Heart right ventricle (tissue), 16 donors: ENCODE results near the gene RFK. TPM values are rescaled to one million over a fixed set of nuclear protein-coding genes. Genes with fewer than 3 reads are reported as not detected.
A peak's percentile ranks its signal among the peaks of the same experiment; 100 is the strongest.
"Not testable (repeated sequence)": the region's sequence is repeated elsewhere in the genome, so short reads cannot be mapped to it uniquely, and the experiment has no call there.

Experiments used
- ATAC-seq, 8 donors: fragments of 200-7000 bp; cut with Tn5 transposase; one replicate each; pipeline ENCODE4 v1.9.1; 2020; ENCODE audit warnings: mild to moderate bottlenecking in 8 of 8, moderate library complexity in 8 of 8, moderate number of reproducible peaks in 1 of 8
- DNase-seq, 2 donors: peaks; one replicate each; pipeline ENCODE4 v3.0.0-alpha.2; 2020
- H3K27ac ChIP-seq, 10 donors: fragments of 200-600 bp; sonication (generic) in 2 of 10; one replicate each; pipeline versions ENCODE4 v1.5.0 to v1.8.0; 2020 to 2022; ENCODE audit warnings: mild to moderate bottlenecking in 3 of 10
- H3K27me3 ChIP-seq, 7 donors: fragments of 200-600 bp; one replicate each; pipeline ENCODE4 v1.8.0; 2021 to 2022; ENCODE audit warnings: mild to moderate bottlenecking in 2 of 7
- H3K36me3 ChIP-seq, 9 donors: fragments of 200-600 bp; sonication (generic) in 1 of 9; one replicate each; pipeline versions ENCODE4 v1.5.0 to v1.8.0; 2020 to 2022; ENCODE audit warnings: mild to moderate bottlenecking in 2 of 9
- H3K4me1 ChIP-seq, 9 donors: fragments of 200-600 bp; sonication (generic) in 1 of 9; one replicate each; pipeline versions ENCODE4 v1.5.0 to v1.8.0; 2020 to 2022; ENCODE audit warnings: mild to moderate bottlenecking in 4 of 9
- H3K4me3 ChIP-seq, 10 donors: fragments of 200-600 bp; sonication (generic) in 2 of 10; one replicate each; pipeline versions ENCODE4 v1.5.0 to v1.8.0; 2020 to 2022; ENCODE audit warnings: mild to moderate bottlenecking in 7 of 10, moderate library complexity in 2 of 10
- H3K9me3 ChIP-seq, 11 donors: fragments of 200-600 bp in 10 of 11; sonication (generic) in 2 of 11; one replicate each; pipeline versions ENCODE4 v1.5.0 to v1.8.0; 2013 to 2022; ENCODE audit warnings: mild to moderate bottlenecking in 2 of 11, control low read depth in 1 of 11, moderate library complexity in 1 of 11
- CTCF ChIP-seq, 9 donors: fragments of 200-600 bp; sonication (generic) in 2 of 9; IDR thresholded peaks; one replicate each; pipeline versions ENCODE4 v1.5.0 to v1.8.0; 2021 to 2022; ENCODE audit warnings: antibody characterized with exemption in 9 of 9, mild to moderate bottlenecking in 5 of 9, moderate library complexity in 1 of 9
- WGBS, 2 donors: extraction: QIAGEN DNeasy Blood & Tissue Kit; methylation state at CpG; one replicate each; pipeline ENCODE4 v1.1.7; 2013; ENCODE audit warnings: inconsistent platforms in 1 of 2; 5-methylcytosine and 5-hydroxymethylcytosine counted together
- intact Hi-C, 10 donors: fragments of 100-400 bp; cut with DNase I; formaldehyde crosslinking; loops; one replicate each; pipeline versions ENCODE4 v1.11.1 to v1.14.2; 2022
- polyA plus RNA-seq, 2 donors: library from polyadenylated mRNA; stranded (reverse); fragments of 200-250 nt; gene quantifications; one replicate each; pipeline ENCODE4 v1.2.3, GENCODE V29; 2013
- total RNA-seq, 10 donors: library from RNA; stranded (reverse); fragmentation: NEBNext Ultra II Directional in 3 of 10; extraction: Animal tissue kit (Norgen Biotek cat#: 25700) in 3 of 10; gene quantifications; one replicate each; pipeline versions ENCODE4 v1.2.1 to v1.2.4, GENCODE V29; 2021 to 2023
- donor health status: Arrhythmogenic right ventricular cardiomyopathy.
- donor health status: ischemic (EF 13 %, LVEDD 7.1; RV severe dilation, severe dysfunction).
- donor health status: healthy with polysubstance abuse.
- donor health status: DM: no; HTN: yes; CAD: no.
- donor health status: DM: no; HTN: no; CAD: no.
- donor health status: ischemic (EF 25% LVEDD 6.9; RV normal size, moderate dysfunction).
- donor health status: ischemic (EF 25% LVEDD 5.7; RV mildly dilated, moderate dysfunction).
- donor health status: healthy.
- donor health status: DM: yes; HTN: yes; CAD: no.
- donor health status: Ischemic cardiomyopathy.
- donor health status: ischemic (EF 35%, LVEDD 5.7; RV mildly dilated, moderate dysfunction).
- donor health status: nonischemic (EF 11% LVEDD 7.7; RV severe dilation, severe dysfunction).
- donor health status: DM: yes; HTN: yes; CAD: no.
- donor health status: PGD.
- donor health status: ischemic (EF 29% LVEDD 5.4; RV normal size, mild dysfunction).
- donor health status: nonischemic (EF 23%, LVEDD 6.1; RV moderate dilation, normal function).

Gene RFK
- total and polyA plus RNA-seq, 12 donors: 7.1 to 33.6 (median 21.2) TPM

- H3K36me3 ChIP-seq: no peaks in the 10 kb centered on the region
- H3K4me1 ChIP-seq: peaks cover 0 to 18% (median 9%) of the 10 kb centered on the region in 9 donors
- WGBS, 2 donors: 25 to 48% methylated on average over 1 of the region's 1 CpG
- intact Hi-C loops: no loop called here
- H3K9me3 ChIP-seq: no peaks in the 10 kb centered on the region
- no peaks in the 10 kb centered on the region for H3K27me3 ChIP-seq
- DNase-seq (no peak), ATAC-seq (peak in 5 of 8 donors; percentile 64 to 92 (median 70))
- H3K4me3 ChIP-seq: no peak overlapping the region
- H3K27ac ChIP-seq: no peak overlapping the region
- no peak for TF ChIP-seq CTCF (IDR thresholded peaks at IDR 0.05)
Observed at GRCh38 chr9:76365028-76365427, 29.2 kb downstream of the RFK start.

- DNase-seq: no peak
- Histone ChIP-seq H3K9me3 (no peaks in the 10 kb centered on the region), H3K4me3 (no peak overlapping the region), H3K27ac (no peak overlapping the region), H3K4me1 (peaks cover 0 to 12% (median 0%) of the 10 kb centered on the region in 9 donors), H3K27me3 (no peaks in the 10 kb centered on the region), H3K36me3 (no peaks in the 10 kb centered on the region)
- intact Hi-C loops: no loop called here
- no peak for ATAC-seq
- TF ChIP-seq CTCF (IDR thresholded peaks at IDR 0.05): no peak
- WGBS, 2 donors: 86 to 89% methylated on average over 3 of the region's 3 CpGs
Observed at GRCh38 chr9:76363032-76363395, 31.2 kb downstream of the RFK start.

- DNase-seq, intact Hi-C loops, H3K27me3 ChIP-seq, H3K27ac ChIP-seq, ATAC-seq, H3K9me3 ChIP-seq, H3K36me3 ChIP-seq, H3K4me3 ChIP-seq: not testable (repeated sequence)
- peaks cover 0 to 15% (median 0%) of the 10 kb centered on the region in 9 donors for H3K4me1 ChIP-seq
- 77 to 82% methylated on average over 16 of the region's 16 CpGs for WGBS, 2 donors
Observed at GRCh38 chr9:76362332-76363031, 31.7 kb downstream of the RFK start.

DNA sequence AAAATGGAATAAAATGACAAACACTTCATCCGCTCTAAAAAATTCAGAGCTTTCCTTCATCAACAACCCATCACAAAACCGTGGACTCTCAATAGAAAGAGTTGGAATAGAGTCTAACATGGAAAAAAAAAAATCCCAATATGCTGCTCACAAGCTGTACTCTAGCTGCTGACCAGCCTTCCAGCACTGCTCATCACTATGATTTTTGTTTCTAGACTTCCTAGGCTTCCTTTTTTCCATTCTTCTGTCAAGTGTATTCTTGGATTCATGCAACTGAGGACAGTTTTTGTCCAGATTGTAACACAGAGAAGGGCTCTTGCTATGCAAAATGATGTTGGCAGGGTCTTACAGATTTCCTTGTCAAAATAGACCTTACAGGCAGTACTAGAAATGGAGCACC, 34.5 kb downstream of the RFK start:
- H3K9me3 ChIP-seq: no peaks in the 10 kb centered on the region
- no peaks in the 10 kb centered on the region for H3K36me3 ChIP-seq
- no peak overlapping the region for H3K4me3 ChIP-seq
- DNase-seq: no peak
- WGBS, 2 donors: 81 to 92% methylated on average over 2 of the region's 2 CpGs
- peaks cover 0 to 10% (median 0%) of the 10 kb centered on the region in 9 donors for H3K4me1 ChIP-seq
- H3K27ac ChIP-seq: no peak overlapping the region
- ATAC-seq: no peak
- intact Hi-C loops: no loop called here
- TF ChIP-seq CTCF (IDR thresholded peaks at IDR 0.05): no peak
- H3K27me3 ChIP-seq: no peaks in the 10 kb centered on the region

DNA sequence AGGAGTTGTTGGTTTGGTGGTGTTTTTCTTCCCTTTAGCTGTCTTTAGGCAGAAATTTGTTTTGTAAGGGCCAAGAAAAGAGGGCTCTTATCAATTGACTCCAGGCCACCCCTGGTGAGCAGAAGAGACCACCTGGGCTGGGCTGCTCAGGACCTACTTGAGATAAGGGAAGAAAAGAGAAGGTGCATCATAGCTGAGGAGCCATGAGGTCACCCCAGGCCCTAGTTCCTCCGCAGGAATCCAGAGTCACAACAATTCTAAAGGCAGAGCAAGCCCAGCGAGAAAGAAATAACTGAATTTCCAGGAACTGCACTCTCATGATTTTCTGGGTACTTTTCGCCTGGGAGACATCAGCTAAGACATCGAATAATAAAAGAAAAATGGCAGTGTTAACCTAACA, 34.9 kb downstream of the RFK start:
- intact Hi-C loops: no loop called here
- Histone ChIP-seq H3K36me3 (no peaks in the 10 kb centered on the region), H3K9me3 (no peaks in the 10 kb centered on the region), H3K4me1 (peaks cover 0 to 10% (median 0%) of the 10 kb centered on the region in 9 donors), H3K4me3 (no peak overlapping the region), H3K27me3 (no peaks in the 10 kb centered on the region), H3K27ac (peak overlapping the region in 1 of 10 donors; percentile 47)
- no peak for DNase-seq
- ATAC-seq: no peak
- TF ChIP-seq CTCF (IDR thresholded peaks at IDR 0.05): no peak
- whole genome bisulfite sequencing, 2 donors: 82 to 84% methylated on average over 4 of the region's 4 CpGs
